Breast epithelium (tissue), 4 donors: ENCODE results near the gene PHRF1. TPM values are rescaled to one million over a fixed set of nuclear protein-coding genes. Genes with fewer than 3 reads are reported as not detected.

Source experiments
- DNase-seq, 2 donors: peaks; one replicate each; pipeline ENCODE4 v3.0.0-alpha.2; 2019; ENCODE audit warnings: low spot score in 2 of 2
- H3K27ac ChIP-seq, 2 donors: fragments of 200-600 bp; sonication (generic) in 1 of 2; one replicate each; pipeline ENCODE4 v1.5.1; 2016 to 2019; ENCODE audit warnings: mild to moderate bottlenecking in 1 of 2
- H3K27me3 ChIP-seq, 2 donors: fragments of 200-600 bp; sonication (generic) in 1 of 2; one replicate each; pipeline versions ENCODE4 v1.5.1 to v1.6.0; 2017 to 2019; ENCODE audit warnings: control low read depth in 1 of 2, mild to moderate bottlenecking in 1 of 2
- H3K36me3 ChIP-seq: fragments of 200-600 bp; one replicate; pipeline ENCODE4 v1.5.1; 2019
- H3K4me1 ChIP-seq, 2 donors: fragments of 200-600 bp; sonication (generic); one replicate each; pipeline ENCODE4 v1.5.1; 2016 to 2019; ENCODE audit warnings: control low read depth in 1 of 2
- H3K4me3 ChIP-seq, 3 donors: fragments of 200-600 bp; sonication (generic); 1 replicate in 2 of 3; 2 replicates in 1 of 3; pipeline ENCODE4 v1.5.1; 2016 to 2019; ENCODE audit warnings: mild to moderate bottlenecking in 3 of 3, moderate library complexity in 2 of 3
- H3K9me3 ChIP-seq, 2 donors: fragments of 200-600 bp; sonication (generic) in 1 of 2; one replicate each; pipeline ENCODE4 v1.5.1; 2016 to 2019; ENCODE audit warnings: control low read depth in 1 of 2
- POLR2A ChIP-seq: fragments of 450-650 bp; IDR thresholded peaks from one replicate; pipeline ENCODE4 v1.6.1; 2016; ENCODE audit warnings: antibody characterized with exemption, mild to moderate bottlenecking, moderate library complexity
- POLR2AphosphoS5 ChIP-seq, 3 donors: sonication (generic); formaldehyde crosslinking; IDR thresholded peaks; one replicate each; pipeline ENCODE4 v1.6.1; 2017; ENCODE audit warnings: antibody characterized with exemption in 3 of 3
- intact Hi-C: fragments of 100-400 bp; cut with DNase I; formaldehyde crosslinking; loops from one replicate; pipeline ENCODE4 v1.15.1; 2023; ENCODE audit warnings: low total_unique reads
- total RNA-seq, 3 donors: library from RNA; depleted of rRNA; stranded (reverse); fragments of >200 nt; gene quantifications; one replicate each; pipeline ENCODE4 v1.1.0, GENCODE V29; 2016
- TF ChIP-seq, protein P1 (sequence below), 3 donors: fragments of 450-650 bp; IDR thresholded peaks; one replicate each; pipeline ENCODE4 v1.5.1; 2016 to 2017; ENCODE audit warnings: antibody characterized with exemption in 3 of 3, mild to moderate bottlenecking in 3 of 3, moderate library complexity in 3 of 3

Gene PHRF1
- total RNA-seq, 3 donors from 2014 or later, result 18.6 to 22.1 (median 21.3) TPM

- Histone ChIP-seq H3K27me3 (no peaks in the 10 kb centered on the region), H3K9me3 (no peaks in the 10 kb centered on the region), H3K36me3 (no peaks in the 10 kb centered on the region), H3K27ac (no peak overlapping the region), H3K4me1 (peaks cover 0 to 3% of the 10 kb centered on the region in 2 donors), H3K4me3 (no peak overlapping the region)
- DNase-seq, result no peak
- TF ChIP-seq POLR2AphosphoS5 (IDR thresholded peaks at IDR 0.05) (no peak), POLR2A (no peak)
- TF ChIP-seq, protein P1, sequence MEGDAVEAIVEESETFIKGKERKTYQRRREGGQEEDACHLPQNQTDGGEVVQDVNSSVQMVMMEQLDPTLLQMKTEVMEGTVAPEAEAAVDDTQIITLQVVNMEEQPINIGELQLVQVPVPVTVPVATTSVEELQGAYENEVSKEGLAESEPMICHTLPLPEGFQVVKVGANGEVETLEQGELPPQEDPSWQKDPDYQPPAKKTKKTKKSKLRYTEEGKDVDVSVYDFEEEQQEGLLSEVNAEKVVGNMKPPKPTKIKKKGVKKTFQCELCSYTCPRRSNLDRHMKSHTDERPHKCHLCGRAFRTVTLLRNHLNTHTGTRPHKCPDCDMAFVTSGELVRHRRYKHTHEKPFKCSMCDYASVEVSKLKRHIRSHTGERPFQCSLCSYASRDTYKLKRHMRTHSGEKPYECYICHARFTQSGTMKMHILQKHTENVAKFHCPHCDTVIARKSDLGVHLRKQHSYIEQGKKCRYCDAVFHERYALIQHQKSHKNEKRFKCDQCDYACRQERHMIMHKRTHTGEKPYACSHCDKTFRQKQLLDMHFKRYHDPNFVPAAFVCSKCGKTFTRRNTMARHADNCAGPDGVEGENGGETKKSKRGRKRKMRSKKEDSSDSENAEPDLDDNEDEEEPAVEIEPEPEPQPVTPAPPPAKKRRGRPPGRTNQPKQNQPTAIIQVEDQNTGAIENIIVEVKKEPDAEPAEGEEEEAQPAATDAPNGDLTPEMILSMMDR (IDR thresholded peaks at IDR 0.05), result no peak
- intact Hi-C loops, result no loop called here
These were observed 35.5 kb upstream of the PHRF1 start for GRCh38 chr11:540583-541432.

DNA sequence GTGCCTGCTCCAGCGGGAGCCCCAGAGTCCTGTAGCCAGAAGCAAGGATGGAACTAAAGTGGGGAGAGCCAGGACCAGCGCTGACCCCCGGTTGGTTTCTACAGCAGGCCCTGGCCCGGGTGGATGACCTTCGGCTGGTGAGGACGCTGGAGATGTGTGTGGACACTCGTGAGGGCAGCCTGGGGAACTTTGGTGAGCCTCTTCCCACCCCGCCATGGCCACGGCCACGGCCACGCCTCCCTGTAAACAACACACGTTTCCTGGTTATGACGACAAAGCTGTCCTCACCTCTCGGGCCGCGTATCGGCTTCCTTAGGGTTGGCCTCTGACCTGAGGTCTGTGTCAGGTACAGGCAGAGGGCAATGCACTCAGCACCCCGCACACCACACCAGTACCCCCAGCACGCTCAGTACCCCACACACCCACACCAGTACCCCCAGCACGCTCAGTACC, 34.8 kb upstream of the PHRF1 start:
- Histone ChIP-seq H3K4me3 (no peak overlapping the region), H3K4me1 (no peaks in the 10 kb centered on the region), H3K9me3 (no peaks in the 10 kb centered on the region), H3K27ac (no peak overlapping the region), H3K27me3 (no peaks in the 10 kb centered on the region), H3K36me3 (no peaks in the 10 kb centered on the region)
- DNase-seq, result no peak
- intact Hi-C loops, result no loop called here
- TF ChIP-seq POLR2AphosphoS5 (IDR thresholded peaks at IDR 0.05) (no peak), POLR2A (no peak)
- TF ChIP-seq, protein P1 (IDR thresholded peaks at IDR 0.05), result no peak

GRCh38 chr11:544817-545166, 31.5 kb upstream of the PHRF1 start:
- no peak for TF ChIP-seq POLR2AphosphoS5 (IDR thresholded peaks at IDR 0.05)
- TF ChIP-seq, protein P1 (IDR thresholded peaks at IDR 0.05), result no peak
- TF ChIP-seq POLR2A, result no peak
- Histone ChIP-seq H3K4me3 (no peak overlapping the region), H3K36me3 (no peaks in the 10 kb centered on the region), H3K9me3 (no peaks in the 10 kb centered on the region), H3K4me1 (no peaks in the 10 kb centered on the region), H3K27ac (no peak overlapping the region), H3K27me3 (no peaks in the 10 kb centered on the region)
- intact Hi-C loops, result no loop called here
- DNase-seq, result no peak

DNA sequence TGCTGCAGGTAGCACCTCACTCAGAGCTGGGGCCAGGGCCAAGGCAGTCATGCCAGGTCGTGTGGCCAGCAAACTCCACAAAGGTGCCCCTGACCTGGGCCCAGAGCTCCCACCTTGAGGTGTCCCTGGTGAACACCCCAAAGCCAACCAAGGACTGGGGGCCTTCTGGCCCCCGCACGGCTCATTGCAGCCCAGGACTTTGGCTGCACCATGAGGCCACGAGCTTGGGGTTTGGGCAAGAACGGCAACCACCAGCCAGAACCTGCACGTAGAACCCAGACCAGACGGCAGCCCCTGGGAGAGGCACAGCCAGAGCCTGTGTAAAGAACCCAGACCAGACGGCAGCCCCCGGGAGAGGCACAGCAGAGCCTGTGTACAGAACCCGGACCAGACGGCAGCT, 31.1 kb upstream of the PHRF1 start:
- TF ChIP-seq POLR2AphosphoS5 (IDR thresholded peaks at IDR 0.05) (no peak), POLR2A (no peak)
- TF ChIP-seq, protein P1 (IDR thresholded peaks at IDR 0.05), result no peak
- intact Hi-C loops, result no loop called here
- no peak for DNase-seq

More for the DNA sequence above, 31.1 kb upstream of the PHRF1 start:
- Histone ChIP-seq H3K4me1 (no peaks in the 10 kb centered on the region), H3K27me3 (no peaks in the 10 kb centered on the region), H3K4me3 (no peak overlapping the region), H3K27ac (no peak overlapping the region), H3K36me3 (no peaks in the 10 kb centered on the region), H3K9me3 (no peaks in the 10 kb centered on the region)
